Renal cortical epithelial cell (primary cell): ENCODE results near the gene TPCN1. TPM values are rescaled to one million over a fixed set of nuclear protein-coding genes. Genes with fewer than 3 reads are reported as not detected.
A peak's percentile ranks its signal among the peaks of the same experiment; 100 is the strongest.

Source experiments
- DNase-seq: peaks from one replicate; pipeline ENCODE4 v3.0.0-alpha.2; 2011; ENCODE audit warnings: low read depth
- total RNA-seq: library from RNA; depleted of rRNA; stranded (reverse); fragments of >200 nt; gene quantifications from 2 replicates; pipeline ENCODE4 v1.2.3, GENCODE V29; 2014

The TPCN1 gene
- total RNA-seq, 1 donor from 2014 or later, result 48.6 TPM

DNA sequence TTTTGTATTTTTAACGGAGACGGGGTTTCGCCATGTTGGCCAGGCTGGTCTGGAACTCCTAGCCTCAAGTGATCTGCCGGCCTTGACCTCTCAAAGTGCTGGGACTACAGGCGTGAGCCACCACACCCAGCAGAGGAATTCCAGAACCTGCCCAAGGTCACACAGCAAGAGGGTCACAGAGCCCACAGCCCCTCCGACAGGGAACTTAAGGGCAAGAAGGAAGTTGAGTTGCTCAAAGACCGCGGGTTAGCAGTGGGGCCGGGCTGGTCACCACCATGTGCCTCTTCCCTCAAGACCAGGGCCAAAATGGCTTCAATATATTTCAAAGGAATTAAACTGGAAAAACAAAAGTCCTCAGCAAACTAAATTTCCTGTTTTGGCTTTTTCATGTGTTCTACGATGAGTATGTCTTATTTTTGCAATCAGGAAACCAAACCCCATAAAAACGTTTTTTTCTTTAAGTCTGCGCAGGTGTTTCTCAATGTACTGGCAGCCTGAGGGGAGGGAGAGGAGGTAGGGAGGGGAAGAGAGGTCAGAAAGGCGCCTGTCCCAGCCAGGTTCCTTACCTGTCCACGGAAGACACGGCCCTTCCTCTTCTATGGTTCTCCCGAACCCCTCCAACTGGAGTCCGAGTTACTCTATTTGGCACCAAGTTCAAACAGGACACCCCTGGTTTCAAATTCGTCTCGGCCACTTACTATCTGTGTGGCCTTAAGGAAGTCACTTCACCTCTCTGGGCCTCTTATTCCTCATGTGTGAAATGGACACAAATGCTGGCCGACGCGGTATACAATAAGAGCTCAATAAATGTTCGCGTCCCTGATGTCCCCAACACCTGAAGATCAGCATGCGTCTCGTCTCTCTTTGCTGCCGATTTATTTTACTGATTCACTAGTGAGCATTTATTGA lies 112.9 kb downstream of the TPCN1 start:
- DNase-seq, result peak; percentile 8

DNA sequence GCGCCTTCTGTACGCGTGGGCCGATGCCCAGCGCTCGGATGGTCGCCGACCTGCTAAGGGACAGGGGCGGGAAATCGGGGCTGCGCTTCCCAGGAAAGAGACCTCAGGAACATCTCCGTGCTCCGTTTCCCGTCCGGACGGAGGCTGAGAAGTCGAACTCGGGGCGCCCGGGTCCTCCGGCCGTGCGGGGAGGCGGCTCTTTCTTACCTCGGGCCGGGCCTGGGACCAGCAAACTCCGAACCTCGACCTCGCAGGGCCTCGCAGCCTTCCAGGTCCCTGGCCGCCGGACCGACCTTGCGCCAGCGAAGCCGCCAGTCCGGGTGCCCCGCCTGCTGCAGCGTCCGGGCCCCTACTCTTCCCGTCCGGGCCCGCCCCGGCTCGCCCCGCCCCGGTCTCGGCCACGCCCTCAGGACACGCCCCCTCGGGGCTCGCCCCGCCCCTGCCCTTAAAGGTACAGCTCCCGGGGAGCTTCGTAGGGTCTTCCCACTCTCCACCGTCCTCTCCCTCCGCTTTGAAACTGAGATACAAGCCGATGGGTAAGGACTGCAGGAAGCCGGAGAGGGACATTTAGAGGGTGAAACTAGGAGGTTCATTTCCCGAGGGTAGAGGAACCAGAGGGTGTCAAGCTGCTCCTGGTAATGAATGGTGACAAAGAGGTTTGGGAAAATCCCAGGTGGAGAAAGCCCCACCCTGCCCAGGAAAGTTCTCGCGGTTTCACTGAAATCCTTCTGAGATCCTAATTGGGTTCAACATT lies 113.7 kb downstream of the TPCN1 start, which contains the start of gene SLC8B1:
SLC8B1 (minus strand) TSS at position 324 of the 754 bp plus-strand sequence. CDS start 2,231 bp downstream, outside the sequence.
- DNase-seq, result peak; percentile 56

DNA sequence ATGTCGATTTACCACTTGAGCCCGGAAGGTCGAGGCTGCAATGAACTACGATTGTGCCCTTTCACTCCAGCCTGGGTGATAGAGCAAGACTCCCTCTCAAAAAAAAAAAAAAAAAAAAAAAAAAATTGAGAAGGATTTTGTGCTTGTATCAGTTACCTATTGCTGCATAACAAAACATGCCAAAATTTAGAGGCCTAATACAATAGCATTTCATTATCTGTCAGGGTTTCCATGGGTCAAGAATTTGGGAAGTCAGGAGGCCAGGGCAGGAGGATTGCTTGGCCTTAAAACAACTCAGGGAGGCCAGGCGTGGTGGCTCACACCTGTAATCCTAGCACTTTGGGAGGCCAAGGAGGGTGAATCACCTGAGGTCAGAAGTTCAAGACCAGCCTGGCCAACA lies 118.3 kb downstream of the TPCN1 start:
- no peak for DNase-seq

DNA sequence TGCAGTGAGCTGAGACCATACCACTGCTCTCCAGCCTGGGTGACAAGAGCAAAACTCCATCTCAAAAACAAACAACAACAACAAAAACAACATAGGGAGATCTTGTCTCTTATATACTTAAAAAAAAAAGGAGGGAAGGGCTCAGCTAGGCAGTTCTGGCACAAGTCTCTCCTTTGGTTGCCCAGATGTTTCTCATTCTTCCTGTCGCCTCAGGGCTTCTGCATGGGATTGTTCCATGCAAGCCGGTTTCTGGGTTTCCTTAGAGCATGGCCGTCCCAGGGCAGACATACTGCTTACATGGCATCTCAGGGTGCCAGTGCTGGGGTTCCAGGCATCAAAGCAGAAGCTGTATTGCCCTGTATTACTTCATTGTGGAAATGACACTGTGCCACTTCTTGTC lies 118.8 kb downstream of the TPCN1 start:
- no peak for DNase-seq

DNA sequence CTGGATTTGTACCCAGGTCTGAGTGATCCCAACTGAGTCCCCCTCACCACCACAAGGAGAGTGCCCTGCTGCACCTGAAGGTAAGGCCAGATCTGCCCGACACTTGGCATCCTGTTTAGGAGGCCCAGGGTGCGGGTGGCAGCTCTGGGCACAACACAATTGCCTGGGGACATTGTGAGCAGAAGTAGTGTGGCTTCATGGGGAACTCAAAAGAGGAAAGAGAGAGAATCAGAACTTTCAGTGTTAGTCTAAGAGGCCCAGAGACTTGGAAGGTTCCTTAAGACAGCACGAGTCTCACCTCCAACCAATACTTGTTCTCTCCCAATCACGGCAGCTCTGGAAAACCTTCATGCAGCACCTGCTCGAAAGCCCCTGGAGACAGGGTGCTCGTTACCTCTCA lies 120.3 kb downstream of the TPCN1 start:
- no peak for DNase-seq

DNA sequence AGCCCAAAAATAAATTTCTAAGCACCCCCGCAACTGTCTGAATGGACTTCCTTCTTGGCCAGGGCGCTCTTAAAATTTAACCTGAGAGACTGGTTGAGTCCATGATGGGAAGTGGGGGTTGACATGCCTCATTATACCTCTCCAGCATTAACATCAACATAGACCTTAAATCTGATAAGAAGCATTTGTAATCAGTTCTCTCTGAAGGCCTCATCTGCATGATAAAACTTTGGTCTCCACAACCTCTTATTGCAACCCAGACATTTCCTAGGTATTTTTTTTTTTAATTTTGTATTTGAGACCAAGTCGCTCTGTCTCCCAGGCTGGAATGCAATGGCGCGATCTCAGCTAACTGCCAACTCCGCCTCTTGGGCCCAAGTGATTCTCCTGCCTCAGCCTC lies 124.1 kb downstream of the TPCN1 start:
- DNase-seq, result no peak

DNA sequence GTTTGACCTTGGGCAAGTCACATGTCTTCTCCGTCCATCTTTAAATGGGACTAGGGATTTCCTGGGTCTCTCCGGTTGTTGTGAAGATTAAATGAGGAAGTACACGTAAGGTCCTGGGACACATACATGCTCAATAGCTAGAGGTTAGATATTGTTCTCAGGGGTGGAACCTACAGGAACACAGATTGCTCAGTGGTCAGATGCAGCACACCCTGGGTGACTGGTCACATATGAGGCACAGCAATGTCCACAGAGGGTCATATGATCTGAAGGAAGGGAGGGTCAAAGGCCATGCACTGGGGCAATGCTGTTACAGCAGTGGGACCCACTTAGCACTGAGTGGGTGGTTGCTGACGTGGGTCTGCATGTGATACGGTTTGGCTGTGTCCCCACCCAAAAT lies 125.1 kb downstream of the TPCN1 start:
- DNase-seq, result no peak

DNA sequence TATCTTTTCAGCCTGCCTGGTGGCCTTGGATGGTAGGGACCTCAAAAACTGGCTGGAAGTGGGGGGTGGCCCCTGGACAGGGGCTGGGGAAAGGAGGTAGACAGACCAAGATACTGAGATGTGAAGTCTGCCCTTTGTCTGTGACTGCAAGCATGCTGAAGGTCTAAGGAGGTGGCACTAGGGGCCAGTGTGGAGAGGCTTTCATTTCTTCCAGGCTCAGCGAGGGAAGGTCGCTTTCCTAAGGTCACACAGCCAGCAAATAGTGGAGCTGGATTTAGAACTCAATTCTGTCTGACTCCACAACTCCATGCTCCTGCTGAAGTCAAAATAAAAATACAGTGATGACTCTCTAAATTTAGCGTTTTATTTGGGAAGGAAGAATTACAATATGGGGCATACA lies 125.8 kb downstream of the TPCN1 start:
- DNase-seq, result no peak

DNA sequence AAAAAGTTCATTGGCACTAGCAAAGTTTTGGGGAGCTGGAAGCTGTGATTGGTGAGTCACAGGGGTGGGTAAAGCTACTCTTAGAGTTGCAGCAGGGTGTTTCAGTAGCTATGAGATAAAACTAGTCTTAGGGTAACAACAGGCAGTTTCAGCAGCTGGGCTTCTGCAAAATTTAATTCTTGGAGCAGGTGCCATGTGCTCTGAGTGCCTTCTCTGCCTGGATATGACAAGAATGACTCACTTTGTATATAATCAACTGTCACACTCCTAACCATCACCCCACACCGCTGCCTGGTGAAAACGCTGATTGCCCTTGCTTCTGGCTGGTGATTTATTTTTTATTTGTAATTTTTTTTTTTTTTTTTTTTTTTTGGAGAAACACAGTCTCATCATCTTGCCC lies 126.6 kb downstream of the TPCN1 start:
- no peak for DNase-seq

Other genes starting within 250 kb of the TPCN1 start
- 0.30 and 3.8 TPM in 2 replicates for gene OAS2, start 242.9 kb upstream of the TPCN1 start, total RNA-seq
- gene DTX1, start 164.7 kb upstream of the TPCN1 start, total RNA-seq, result 0.35 TPM in 1 of 2 replicates, not detected in the other
- 16.3 and 36.5 TPM in 2 replicates for gene RASAL1, start 85.7 kb upstream of the TPCN1 start, total RNA-seq
- gene CFAP73, start 71.7 kb upstream of the TPCN1 start, total RNA-seq, result 0.25 TPM in 1 of 2 replicates, not detected in the other
- gene DDX54, start 36.0 kb upstream of the TPCN1 start, total RNA-seq, result 30.9 and 32.2 TPM in 2 replicates
- 27.1 and 31.1 TPM in 2 replicates for gene RITA1, start 35.7 kb upstream of the TPCN1 start, total RNA-seq
- gene SLC8B1, start 113.6 kb downstream of the TPCN1 start, total RNA-seq, result 22.8 and 43.8 TPM in 2 replicates
- 25.9 and 51.0 TPM in 2 replicates for gene PLBD2, start 137.1 kb downstream of the TPCN1 start, total RNA-seq
- 0.25 TPM in 1 of 2 replicates, not detected in the other for gene SDS, start 182.4 kb downstream of the TPCN1 start, total RNA-seq
- 10.1 and 12.5 TPM in 2 replicates for gene SDSL, start 200.9 kb downstream of the TPCN1 start, total RNA-seq